Measurements from ENCODE around the gene IGSF21. TPM values are rescaled to one million over a fixed set of nuclear protein-coding genes. Genes with fewer than 3 reads are reported as not detected.

IGSF21 gene
- total and polyA plus RNA-seq, 2 donors (not counting 1 experiment from before 2014, with no cell fraction given): not detected

DNA sequence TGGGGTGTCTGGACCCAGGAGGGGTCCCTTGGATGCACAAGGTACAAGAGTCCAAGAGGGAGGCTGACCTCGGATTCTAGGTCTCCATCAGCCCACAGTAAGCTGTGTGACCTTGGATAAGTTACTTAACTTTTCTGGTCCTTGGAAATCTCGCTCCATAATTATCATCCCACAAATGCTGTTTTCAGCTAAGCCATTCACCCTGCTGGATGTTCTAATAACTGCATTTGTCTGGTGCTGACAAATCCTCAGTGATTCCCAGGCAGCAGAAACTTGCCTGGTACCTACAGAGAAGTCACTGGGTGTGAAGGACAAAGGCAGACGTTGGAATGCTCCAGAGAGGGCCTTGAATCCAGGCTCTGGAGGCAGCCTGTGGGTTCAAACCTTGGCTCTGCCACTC lies 89.7 kb downstream of the IGSF21 start:
- H3K9me3 ChIP-seq (ENCODE audit: control extremely low read depth in 1 of 3, control insufficient read depth in 2 of 3, insufficient read depth in 1 of 3, low read length in 2 of 3): peaks cover 0 to 5% (median 0%) of the 10 kb centered on the region in 3 donors
- TF ChIP-seq EZH2 (IDR thresholded peaks at IDR 0.05; ENCODE audit: borderline replicate concordance, insufficient read depth, low read depth, low read length, poor library complexity, severe bottlenecking): no peak
- no peak for TF ChIP-seq CTCF (IDR thresholded peaks at IDR 0.05)
- Mint-ChIP-seq H3K9me3 (ENCODE audit: insufficient read depth) (peaks cover 5% of the 10 kb centered on the region), H3K4me3 (no peak overlapping the region), H3K4me1 (no peaks in the 10 kb centered on the region), H3K27ac (no peak overlapping the region), H3K27me3 (peaks cover 45% of the 10 kb centered on the region)
- no peak overlapping the region for H3K4me2 ChIP-seq (replicated peaks; ENCODE audit: low read depth, low read length, poor library complexity, severe bottlenecking)
- CTCF ChIA-PET: no interaction called here
- no peaks in the 10 kb centered on the region for H3K4me1 ChIP-seq (ENCODE audit: control insufficient read depth in 2 of 2, insufficient read depth in 2 of 2, low read length in 2 of 2)
- intact Hi-C loops (cut with micrococcal nuclease): no loop called here
- no peak overlapping the region for H3K4me3 ChIP-seq (ENCODE audit: control extremely low read depth in 1 of 5, extremely low read depth in 1 of 5, insufficient read depth in 1 of 5, low read depth in 2 of 5, low read length in 4 of 5)
- peaks cover 0 to 14% (median 2%) of the 10 kb centered on the region in 4 experiments for H3K27me3 ChIP-seq (replicated peaks in 1 of 4; ENCODE audit: control extremely low read depth in 1 of 4, control insufficient read depth in 3 of 4, insufficient read depth in 4 of 4, low read length in 3 of 4)
- no peaks in the 10 kb centered on the region for H4K20me1 ChIP-seq (ENCODE audit: control insufficient read depth, insufficient read depth, low read length, poor library complexity, severe bottlenecking)
- WGBS (ENCODE audit: insufficient coverage): 75% methylated on average over 3 of the region's 3 CpGs
- DNase-seq (no peak), ATAC-seq (ENCODE audit: low read depth) (no peak)
- no peak overlapping the region for H3K9ac ChIP-seq (ENCODE audit: low read length)
- POLR2A ChIA-PET: no interaction called here
- no peaks in the 10 kb centered on the region for H3K36me3 ChIP-seq (replicated peaks in 1 of 2; ENCODE audit: control extremely low read depth in 1 of 2, control insufficient read depth in 1 of 2, extremely low read depth in 1 of 2, insufficient read depth in 2 of 2, low read length in 1 of 2)
- no peak overlapping the region for H2AFZ ChIP-seq (ENCODE audit: insufficient read depth, low read depth, low read length, poor library complexity, severe bottlenecking)
- H3K79me2 ChIP-seq (ENCODE audit: control insufficient read depth, insufficient read depth, low read length): no peaks in the 10 kb centered on the region
- H3K27ac ChIP-seq (ENCODE audit: low read length in 2 of 2): no peak overlapping the region

DNA sequence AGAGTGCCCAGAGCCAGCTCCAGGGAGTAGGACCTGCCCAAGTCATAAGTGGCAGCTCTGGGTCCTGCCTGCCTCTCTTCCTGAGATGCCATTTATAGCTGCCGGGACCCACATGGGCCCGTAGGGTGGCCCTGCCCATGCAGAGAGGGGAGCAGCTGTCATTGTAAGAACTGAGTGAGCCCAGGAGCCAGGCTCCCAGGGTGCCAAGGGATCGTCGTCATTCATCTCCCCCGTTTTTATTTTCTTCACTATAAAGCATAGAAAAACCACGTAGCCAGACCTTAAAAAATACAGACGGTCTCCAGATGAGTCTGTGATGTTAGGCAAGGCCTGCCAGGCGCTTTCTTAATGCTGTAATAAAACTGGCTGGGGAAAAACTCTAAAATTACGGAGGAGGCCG lies 90.7 kb downstream of the IGSF21 start:
- no peaks in the 10 kb centered on the region for H3K79me2 ChIP-seq (ENCODE audit: control insufficient read depth, insufficient read depth, low read length)
- no peak overlapping the region for H3K27ac ChIP-seq (ENCODE audit: low read length in 2 of 2)
- H3K36me3 ChIP-seq (replicated peaks in 1 of 2; ENCODE audit: control extremely low read depth in 1 of 2, control insufficient read depth in 1 of 2, extremely low read depth in 1 of 2, insufficient read depth in 2 of 2, low read length in 1 of 2): no peaks in the 10 kb centered on the region
- intact Hi-C loops (cut with micrococcal nuclease): no loop called here
- DNase-seq: no peak
- ATAC-seq (ENCODE audit: low read depth): no peak
- no peaks in the 10 kb centered on the region for H3K4me1 ChIP-seq (ENCODE audit: control insufficient read depth in 2 of 2, insufficient read depth in 2 of 2, low read length in 2 of 2)
- TF ChIP-seq CTCF (IDR thresholded peaks at IDR 0.05) (no peak), EZH2 (IDR thresholded peaks at IDR 0.05; ENCODE audit: borderline replicate concordance, insufficient read depth, low read depth, low read length, poor library complexity, severe bottlenecking) (no peak)
- Mint-ChIP-seq H3K27me3 (peaks cover 41% of the 10 kb centered on the region), H3K9me3 (ENCODE audit: insufficient read depth) (peaks cover 5% of the 10 kb centered on the region), H3K27ac (no peak overlapping the region), H3K4me1 (no peaks in the 10 kb centered on the region), H3K4me3 (no peak overlapping the region)
- no peak overlapping the region for H3K9ac ChIP-seq (ENCODE audit: low read length)
- no peaks in the 10 kb centered on the region for H4K20me1 ChIP-seq (ENCODE audit: control insufficient read depth, insufficient read depth, low read length, poor library complexity, severe bottlenecking)
- H3K9me3 ChIP-seq (ENCODE audit: control extremely low read depth in 1 of 3, control insufficient read depth in 2 of 3, insufficient read depth in 1 of 3, low read length in 2 of 3): peaks cover 0 to 5% (median 0%) of the 10 kb centered on the region in 3 donors
- POLR2A ChIA-PET: no interaction called here
- H3K4me2 ChIP-seq (replicated peaks; ENCODE audit: low read depth, low read length, poor library complexity, severe bottlenecking): no peak overlapping the region
- CTCF ChIA-PET: no interaction called here
- H3K27me3 ChIP-seq (replicated peaks in 1 of 4; ENCODE audit: control extremely low read depth in 1 of 4, control insufficient read depth in 3 of 4, insufficient read depth in 4 of 4, low read length in 3 of 4): peaks cover 0 to 11% (median 2%) of the 10 kb centered on the region in 4 experiments
- no peak overlapping the region for H2AFZ ChIP-seq (ENCODE audit: insufficient read depth, low read depth, low read length, poor library complexity, severe bottlenecking)
- H3K4me3 ChIP-seq (ENCODE audit: control extremely low read depth in 1 of 5, extremely low read depth in 1 of 5, insufficient read depth in 1 of 5, low read depth in 2 of 5, low read length in 4 of 5): no peak overlapping the region
- 79% methylated on average over 5 of the region's 10 CpGs for WGBS (ENCODE audit: insufficient coverage)
